ENCODE data around the gene RALA.
"Not testable (repeated sequence)": the region's sequence is repeated elsewhere in the genome, so short reads cannot be mapped to it uniquely, and the experiment has no call there.

The RALA gene

GRCh38 chr7:39673868-39674267, 50.5 kb downstream of the RALA start:
- Histone ChIP-seq H3K27me3 (ENCODE audit: control insufficient read depth, insufficient read depth, low read length) (no peaks in the 10 kb centered on the region), H3K4me1 (ENCODE audit: control insufficient read depth, low read depth, low read length) (no peaks in the 10 kb centered on the region), H3K9me3 (ENCODE audit: control insufficient read depth, low read depth, low read length) (peaks cover 5% of the 10 kb centered on the region), H3K36me3 (ENCODE audit: control insufficient read depth, low read depth, low read length) (no peaks in the 10 kb centered on the region), H3K27ac (ENCODE audit: low read length) (no peak overlapping the region), H3K9ac (ENCODE audit: low read length) (no peak overlapping the region), H3K4me3 (ENCODE audit: low read length) (no peak overlapping the region)

GRCh38 chr7:39674406-39674805, 51.0 kb downstream of the RALA start:
- Histone ChIP-seq H3K4me1 (ENCODE audit: control insufficient read depth, low read depth, low read length) (no peaks in the 10 kb centered on the region), H3K4me3 (ENCODE audit: low read length) (no peak overlapping the region), H3K27me3 (ENCODE audit: control insufficient read depth, insufficient read depth, low read length) (no peaks in the 10 kb centered on the region), H3K36me3 (ENCODE audit: control insufficient read depth, low read depth, low read length) (no peaks in the 10 kb centered on the region), H3K9me3 (ENCODE audit: control insufficient read depth, low read depth, low read length) (peaks cover 5% of the 10 kb centered on the region), H3K9ac (ENCODE audit: low read length) (no peak overlapping the region), H3K27ac (ENCODE audit: low read length) (no peak overlapping the region)

GRCh38 chr7:39676346-39676745, 53.0 kb downstream of the RALA start:
- H3K27me3 ChIP-seq (ENCODE audit: control insufficient read depth, insufficient read depth, low read length) = no peaks in the 10 kb centered on the region
- H3K9ac ChIP-seq (ENCODE audit: low read length) = no peak overlapping the region
- no peaks in the 10 kb centered on the region for H3K4me1 ChIP-seq (ENCODE audit: control insufficient read depth, low read depth, low read length)
- peaks cover 5% of the 10 kb centered on the region for H3K9me3 ChIP-seq (ENCODE audit: control insufficient read depth, low read depth, low read length)
- no peaks in the 10 kb centered on the region for H3K36me3 ChIP-seq (ENCODE audit: control insufficient read depth, low read depth, low read length)
- H3K27ac ChIP-seq (ENCODE audit: low read length) = no peak overlapping the region
- H3K4me3 ChIP-seq (ENCODE audit: low read length) = no peak overlapping the region

DNA sequence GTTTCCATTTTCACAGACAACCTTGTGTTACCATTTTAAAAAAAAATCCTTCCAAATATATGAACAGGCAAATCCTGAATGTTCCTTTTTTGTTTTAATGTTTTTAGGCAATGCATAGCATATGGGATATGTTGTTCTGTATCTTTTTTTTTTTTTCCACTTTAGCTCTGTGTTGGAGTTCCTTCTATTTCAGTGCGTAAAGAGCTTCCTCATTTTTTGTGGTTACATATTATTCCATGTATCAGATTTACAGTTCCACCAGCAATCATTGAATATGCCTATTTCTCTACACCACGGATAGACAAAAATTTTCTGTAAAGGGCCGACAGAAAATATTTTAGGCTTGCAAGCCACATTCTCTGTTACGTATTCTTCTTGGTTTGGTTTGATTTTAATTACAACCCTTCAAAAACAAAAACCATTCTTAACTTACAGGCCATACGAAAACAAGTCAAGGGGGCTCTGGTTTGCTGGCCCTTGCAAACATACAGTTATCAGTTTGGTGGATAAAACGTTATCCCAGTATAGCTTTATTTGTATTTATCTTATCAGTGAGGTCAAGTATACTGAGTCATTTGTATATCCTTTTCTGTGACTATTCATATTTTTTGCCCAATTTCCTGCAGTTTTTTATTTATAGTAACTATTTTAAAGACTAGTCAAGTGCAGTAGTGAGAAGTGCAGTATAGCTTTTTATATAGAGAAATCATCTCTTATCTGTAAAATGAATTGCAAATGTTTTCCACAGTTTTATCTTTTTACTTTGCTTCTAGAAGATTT, 55.7 kb downstream of the RALA start:
- Histone ChIP-seq H3K9me3 (ENCODE audit: control insufficient read depth, low read depth, low read length) (peaks cover 5% of the 10 kb centered on the region), H3K27me3 (ENCODE audit: control insufficient read depth, insufficient read depth, low read length) (no peaks in the 10 kb centered on the region), H3K9ac (ENCODE audit: low read length) (no peak overlapping the region), H3K36me3 (ENCODE audit: control insufficient read depth, low read depth, low read length) (no peaks in the 10 kb centered on the region), H3K4me1 (ENCODE audit: control insufficient read depth, low read depth, low read length) (peaks cover 5% of the 10 kb centered on the region), H3K27ac (ENCODE audit: low read length) (no peak overlapping the region), H3K4me3 (ENCODE audit: low read length) (no peak overlapping the region)

DNA sequence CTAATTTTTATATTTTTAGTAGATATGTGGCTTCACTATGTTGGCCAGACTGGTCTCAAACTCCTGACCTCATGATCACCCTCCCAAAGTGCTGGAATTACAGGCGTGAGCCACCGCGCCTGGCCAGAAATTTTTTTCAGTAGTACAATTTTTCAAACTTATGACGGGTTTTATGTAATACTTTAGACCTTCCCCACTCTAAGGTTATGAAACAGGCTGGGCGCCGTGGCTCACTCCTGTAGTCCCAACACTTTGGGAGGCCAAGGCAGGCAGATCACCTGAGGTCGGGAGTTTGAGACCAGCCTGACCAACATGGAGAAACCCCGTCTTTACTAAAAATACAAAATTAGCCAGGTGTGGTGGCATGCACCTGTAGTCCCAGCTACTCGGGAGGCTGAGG, 56.5 kb downstream of the RALA start:
- not testable (repeated sequence) for H3K4me3 ChIP-seq (ENCODE audit: low read length); H3K36me3 ChIP-seq (ENCODE audit: control insufficient read depth, low read depth, low read length); H3K9ac ChIP-seq (ENCODE audit: low read length); H3K9me3 ChIP-seq (ENCODE audit: control insufficient read depth, low read depth, low read length); H3K27ac ChIP-seq (ENCODE audit: low read length); H3K4me1 ChIP-seq (ENCODE audit: control insufficient read depth, low read depth, low read length); H3K27me3 ChIP-seq (ENCODE audit: control insufficient read depth, insufficient read depth, low read length)

GRCh38 chr7:39681887-39682441, 58.6 kb downstream of the RALA start:
- Histone ChIP-seq H3K4me3 (ENCODE audit: low read length) (no peak overlapping the region), H3K4me1 (ENCODE audit: control insufficient read depth, low read depth, low read length) (peaks cover 5% of the 10 kb centered on the region), H3K27me3 (ENCODE audit: control insufficient read depth, insufficient read depth, low read length) (no peaks in the 10 kb centered on the region), H3K9me3 (ENCODE audit: control insufficient read depth, low read depth, low read length) (no peaks in the 10 kb centered on the region), H3K27ac (ENCODE audit: low read length) (no peak overlapping the region), H3K36me3 (ENCODE audit: control insufficient read depth, low read depth, low read length) (no peaks in the 10 kb centered on the region), H3K9ac (ENCODE audit: low read length) (no peak overlapping the region)

- H3K27ac ChIP-seq (ENCODE audit: low read length) = no peak overlapping the region
- no peak overlapping the region for H3K4me3 ChIP-seq (ENCODE audit: low read length)
- H3K36me3 ChIP-seq (ENCODE audit: control insufficient read depth, low read depth, low read length) = no peaks in the 10 kb centered on the region
- H3K27me3 ChIP-seq (ENCODE audit: control insufficient read depth, insufficient read depth, low read length) = no peaks in the 10 kb centered on the region
- no peaks in the 10 kb centered on the region for H3K9me3 ChIP-seq (ENCODE audit: control insufficient read depth, low read depth, low read length)
- peaks cover 5% of the 10 kb centered on the region for H3K4me1 ChIP-seq (ENCODE audit: control insufficient read depth, low read depth, low read length)
- H3K9ac ChIP-seq (ENCODE audit: low read length) = no peak overlapping the region
These were observed 60.0 kb downstream of the RALA start for GRCh38 chr7:39683216-39683845.

- H3K9ac ChIP-seq (ENCODE audit: low read length) = no peak overlapping the region
- H3K36me3 ChIP-seq (ENCODE audit: control insufficient read depth, low read depth, low read length) = peaks cover 9% of the 10 kb centered on the region
- no peaks in the 10 kb centered on the region for H3K9me3 ChIP-seq (ENCODE audit: control insufficient read depth, low read depth, low read length)
- no peaks in the 10 kb centered on the region for H3K27me3 ChIP-seq (ENCODE audit: control insufficient read depth, insufficient read depth, low read length)
- peaks cover 5% of the 10 kb centered on the region for H3K4me1 ChIP-seq (ENCODE audit: control insufficient read depth, low read depth, low read length)
- no peak overlapping the region for H3K4me3 ChIP-seq (ENCODE audit: low read length)
- no peak overlapping the region for H3K27ac ChIP-seq (ENCODE audit: low read length)
These were observed 63.0 kb downstream of the RALA start for GRCh38 chr7:39686261-39686924.

GRCh38 chr7:39688611-39689480, 65.5 kb downstream of the RALA start:
- no peak overlapping the region for H3K9ac ChIP-seq (ENCODE audit: low read length)
- H3K27ac ChIP-seq (ENCODE audit: low read length) = no peak overlapping the region
- no peaks in the 10 kb centered on the region for H3K9me3 ChIP-seq (ENCODE audit: control insufficient read depth, low read depth, low read length)
- H3K4me3 ChIP-seq (ENCODE audit: low read length) = no peak overlapping the region
- peaks cover 25% of the 10 kb centered on the region for H3K36me3 ChIP-seq (ENCODE audit: control insufficient read depth, low read depth, low read length)
- peaks cover under 1% of the 10 kb centered on the region for H3K4me1 ChIP-seq (ENCODE audit: control insufficient read depth, low read depth, low read length)
- no peaks in the 10 kb centered on the region for H3K27me3 ChIP-seq (ENCODE audit: control insufficient read depth, insufficient read depth, low read length)

DNA sequence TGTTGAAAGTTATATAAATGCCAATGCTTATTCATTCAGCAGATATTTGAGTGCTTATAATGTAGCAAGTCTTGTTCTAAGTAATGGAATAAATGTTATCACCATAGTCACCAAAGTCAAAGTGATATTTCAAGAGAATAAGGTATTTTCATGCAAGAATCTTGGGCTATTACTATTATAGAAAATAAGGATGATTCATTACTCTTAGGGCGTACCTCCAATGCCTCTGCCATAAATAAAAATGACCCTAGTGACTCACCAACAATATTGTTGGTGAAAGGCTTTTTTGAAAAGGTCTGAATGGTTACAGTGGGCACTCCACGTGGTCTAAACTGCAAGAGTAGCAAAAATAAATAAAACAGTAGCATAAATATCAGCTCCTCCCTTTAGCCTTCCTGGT, 68.4 kb downstream of the RALA start:
- H3K9me3 ChIP-seq (ENCODE audit: control insufficient read depth, low read depth, low read length) = no peaks in the 10 kb centered on the region
- no peak overlapping the region for H3K9ac ChIP-seq (ENCODE audit: low read length)
- H3K36me3 ChIP-seq (ENCODE audit: control insufficient read depth, low read depth, low read length) = peaks cover 35% of the 10 kb centered on the region
- H3K4me3 ChIP-seq (ENCODE audit: low read length) = no peak overlapping the region
- H3K27ac ChIP-seq (ENCODE audit: low read length) = no peak overlapping the region
- no peaks in the 10 kb centered on the region for H3K27me3 ChIP-seq (ENCODE audit: control insufficient read depth, insufficient read depth, low read length)
- H3K4me1 ChIP-seq (ENCODE audit: control insufficient read depth, low read depth, low read length) = no peaks in the 10 kb centered on the region

GRCh38 chr7:39693086-39693485, 69.7 kb downstream of the RALA start:
- not testable (repeated sequence) for H3K27me3 ChIP-seq (ENCODE audit: control insufficient read depth, insufficient read depth, low read length); H3K9me3 ChIP-seq (ENCODE audit: control insufficient read depth, low read depth, low read length); H3K4me3 ChIP-seq (ENCODE audit: low read length); H3K27ac ChIP-seq (ENCODE audit: low read length); H3K4me1 ChIP-seq (ENCODE audit: control insufficient read depth, low read depth, low read length); H3K9ac ChIP-seq (ENCODE audit: low read length)
- H3K36me3 ChIP-seq (ENCODE audit: control insufficient read depth, low read depth, low read length) = peaks cover 47% of the 10 kb centered on the region
